Stimulated activated CD8-positive, alpha-beta memory T cell treated with anti-CD3 and anti-CD28 coated beads, Interleukin-15, amount 100 ng/mL, for 24 hours (primary cell): Measurements from ENCODE around the gene RAP2A.

Source experiments
- DNase-seq: peaks from one replicate; pipeline ENCODE4 v3.0.0-alpha.2; 2020; ENCODE audit warnings: low read depth

The RAP2A gene

DNA sequence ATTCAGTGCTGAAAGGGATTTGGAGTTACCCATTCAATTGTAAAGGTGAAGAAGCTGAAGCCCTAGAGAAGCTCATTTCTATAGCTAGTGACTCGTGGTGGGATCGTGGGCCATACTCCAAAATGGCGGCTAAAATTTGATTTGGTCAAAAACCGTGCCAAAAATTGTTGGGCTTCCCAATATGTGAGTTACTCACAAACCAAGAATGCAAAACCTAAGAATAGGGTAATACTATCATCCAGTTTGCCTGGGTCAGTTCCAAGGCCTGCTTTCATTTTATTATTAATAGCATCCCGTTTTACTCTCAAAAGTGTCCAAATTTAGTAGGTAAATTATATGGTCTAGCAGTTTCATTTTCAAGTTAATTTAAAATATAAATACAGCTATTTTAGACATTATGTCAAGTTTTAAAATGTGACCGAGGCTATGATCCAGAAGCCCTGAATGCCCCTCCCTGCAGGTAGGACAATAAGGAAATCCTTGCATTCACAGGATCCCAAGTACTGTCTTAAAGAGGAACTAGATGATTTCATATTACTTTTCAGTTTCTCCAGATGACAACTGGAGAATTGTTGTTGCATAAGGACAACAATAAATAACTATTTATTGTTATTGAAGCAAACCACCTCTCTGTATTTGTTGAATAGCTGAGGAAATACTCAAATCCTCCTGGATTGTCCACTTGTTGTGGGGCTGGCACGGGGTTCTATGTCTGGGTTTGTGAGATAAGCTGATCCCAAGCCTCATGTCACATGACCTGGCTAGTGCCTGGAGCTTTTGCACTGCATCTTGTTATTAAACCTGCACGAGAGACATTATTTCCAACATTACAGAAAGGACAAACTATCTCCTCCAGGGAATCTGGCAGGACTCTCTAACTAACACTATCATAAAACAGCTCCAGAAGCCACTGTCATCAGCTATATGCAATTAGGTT lies 11.6 kb upstream of the RAP2A start:
- DNase-seq = no peak

DNA sequence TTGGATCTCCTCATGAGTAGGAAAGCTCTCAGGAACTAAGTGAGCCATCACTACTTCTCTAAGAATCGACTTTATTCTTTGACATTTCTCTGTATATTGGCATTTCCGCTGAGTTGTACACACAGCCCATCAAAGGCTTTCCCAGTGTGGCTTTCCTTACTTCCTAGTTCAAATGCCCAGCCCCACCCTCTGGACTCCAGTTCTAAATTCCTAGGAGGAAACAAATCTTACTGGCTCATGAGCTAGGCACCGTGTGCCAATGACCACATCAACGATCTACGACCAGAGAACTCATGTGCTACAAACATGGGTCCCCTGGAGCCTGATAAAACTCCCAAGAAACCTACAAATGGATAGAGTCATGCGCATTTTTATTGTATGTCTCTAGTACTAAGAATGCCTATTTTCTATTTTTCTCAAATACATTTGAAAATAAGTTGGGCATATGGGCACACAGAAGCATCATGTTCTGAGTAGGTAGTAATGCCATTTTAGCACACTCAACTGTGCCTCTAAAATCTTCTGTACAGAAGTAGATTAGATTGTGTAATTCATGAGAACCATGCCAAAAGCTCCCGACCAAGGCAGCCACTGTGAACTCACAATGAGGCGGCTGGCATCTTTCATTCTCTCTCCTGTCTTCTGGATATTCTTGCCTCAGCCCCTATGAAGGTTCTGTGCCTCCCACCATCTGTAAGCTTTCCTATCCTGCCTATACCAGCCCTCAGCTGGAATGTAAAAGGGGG lies 10.5 kb upstream of the RAP2A start:
- DNase-seq = no peak

DNA sequence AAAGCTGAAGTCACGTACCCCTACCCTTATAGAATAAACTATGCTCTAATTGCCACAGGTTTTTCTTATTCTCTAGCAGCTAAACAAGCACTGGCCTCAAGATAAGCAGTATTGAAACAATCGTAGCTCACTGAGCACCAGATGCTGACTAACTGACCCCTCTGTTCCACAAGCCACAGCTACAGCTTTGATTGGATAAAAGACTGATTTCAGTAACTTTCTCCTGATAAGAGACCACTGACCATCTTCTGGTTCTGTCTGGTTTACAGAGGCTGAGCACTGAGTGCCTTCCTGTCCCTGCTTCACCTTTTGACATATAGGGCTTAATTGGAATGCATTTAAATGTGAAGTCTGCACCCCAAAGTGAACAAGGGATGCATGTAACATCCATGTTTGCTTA lies 8.4 kb upstream of the RAP2A start:
- DNase-seq = no peak

DNA sequence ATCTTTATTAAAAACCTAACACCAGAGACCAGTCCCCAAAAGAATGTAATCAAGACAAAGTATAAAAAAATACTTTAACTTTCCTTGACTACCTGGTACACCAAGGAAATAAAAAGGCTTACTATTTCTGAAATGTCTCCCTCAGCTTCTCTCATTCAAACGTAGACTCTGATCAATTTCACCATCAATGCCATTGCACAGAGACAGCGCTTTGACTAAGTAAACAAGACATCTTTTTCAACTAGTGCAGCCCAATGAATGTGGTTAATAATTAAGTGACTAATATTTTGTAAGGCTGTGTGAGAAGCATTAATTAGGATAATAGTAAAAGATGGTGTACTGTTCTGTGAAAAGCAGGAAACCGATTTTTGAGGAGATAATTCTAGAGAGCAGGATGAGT lies 7.3 kb upstream of the RAP2A start:
- DNase-seq = no peak

DNA sequence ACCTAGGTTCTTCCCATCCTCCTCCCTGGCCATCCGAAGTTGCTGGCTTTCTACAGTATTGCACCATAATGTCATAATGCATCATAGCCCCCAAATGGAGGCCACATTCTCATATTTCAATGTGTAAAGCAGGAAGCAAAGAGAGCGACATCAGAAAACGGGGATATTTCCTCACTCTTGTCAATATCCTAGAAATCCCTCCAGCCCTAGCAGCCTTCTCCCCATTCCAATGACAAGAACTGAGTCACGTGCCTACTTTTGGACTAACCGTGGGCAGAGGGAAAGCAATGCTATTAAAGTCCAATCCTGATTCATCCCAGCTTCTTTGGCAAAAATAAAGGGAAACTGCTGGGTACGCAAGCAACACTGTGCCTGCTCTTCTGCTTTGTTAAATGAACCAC lies 4.3 kb upstream of the RAP2A start:
- no peak for DNase-seq

DNA sequence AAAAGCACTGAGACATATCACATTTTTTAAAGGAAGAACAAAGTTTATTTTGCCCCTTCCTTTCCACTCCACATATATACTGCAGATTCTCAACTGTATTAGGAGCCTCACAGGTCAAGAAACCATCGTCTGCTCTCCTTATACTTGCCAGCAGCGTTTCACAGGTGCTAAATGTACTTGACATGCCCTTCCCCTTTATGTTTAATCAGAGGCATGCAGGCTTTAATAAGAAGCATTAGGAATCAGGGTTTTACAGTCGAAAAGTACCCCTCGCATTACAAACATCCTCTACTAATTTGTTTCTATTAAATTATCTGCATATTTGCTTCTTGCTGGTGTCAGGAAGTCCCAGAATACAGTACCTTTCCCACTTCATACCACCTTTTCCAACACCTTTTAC lies 3.7 kb upstream of the RAP2A start:
- no peak for DNase-seq

DNA sequence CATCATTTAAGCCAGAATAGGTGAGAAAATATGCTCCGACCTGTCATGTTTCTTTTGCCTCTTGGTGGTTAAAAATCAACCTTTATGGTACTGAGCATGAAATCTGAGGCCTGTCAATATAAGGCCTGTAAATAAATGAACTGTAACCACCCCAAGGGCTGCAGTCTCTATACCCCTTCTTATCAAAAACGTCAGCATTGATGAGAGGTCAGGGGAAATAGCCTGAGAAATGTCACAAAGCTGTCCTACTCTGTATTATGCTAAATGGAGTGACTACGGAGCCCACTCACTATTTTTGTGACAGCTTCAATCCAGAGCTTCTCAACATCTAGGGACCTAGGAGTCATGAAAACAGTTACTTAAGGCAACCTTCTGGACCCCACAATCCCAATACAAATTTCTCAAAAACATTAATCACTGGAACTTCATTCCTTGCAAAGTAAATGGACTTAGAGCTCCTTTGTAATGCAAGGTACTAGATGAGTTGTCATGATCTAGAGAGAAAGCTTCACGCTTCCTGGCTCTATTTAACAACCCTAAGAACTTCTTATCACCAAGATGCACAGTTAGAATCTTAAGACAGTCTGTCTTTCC lies 2.7 kb upstream of the RAP2A start:
- DNase-seq = no peak

DNA sequence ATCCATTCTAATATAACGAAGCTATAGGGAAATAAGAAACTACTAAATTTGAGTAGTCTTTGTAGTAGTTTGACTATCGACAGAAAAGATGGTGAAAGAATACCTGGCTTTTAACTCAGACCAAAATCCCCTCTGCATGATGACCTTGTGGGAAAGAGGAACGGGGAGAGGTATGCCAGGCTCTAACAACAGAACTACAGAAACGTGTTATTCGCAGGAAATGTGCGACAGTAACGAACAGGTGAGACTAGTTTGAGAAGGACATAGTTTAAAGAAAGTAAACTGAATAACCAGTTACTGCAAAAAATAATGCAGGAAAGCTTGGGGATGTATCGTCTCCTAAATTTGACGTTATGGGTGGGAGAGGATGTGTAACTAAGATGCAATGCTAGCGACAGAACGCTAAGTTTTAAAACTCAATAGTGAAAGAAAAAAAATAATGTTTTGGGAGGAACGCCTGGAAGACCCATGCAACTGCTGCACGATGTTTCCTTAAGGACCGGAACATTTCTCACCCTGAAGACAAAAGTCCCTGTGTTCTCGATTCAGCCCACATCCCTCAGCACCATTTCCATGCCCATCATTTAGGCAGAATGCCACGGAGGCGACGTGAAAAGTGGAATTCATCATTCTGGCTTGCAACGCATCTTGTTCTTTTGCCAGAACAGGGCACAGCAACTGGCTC lies 1.6 kb upstream of the RAP2A start:
- no peak for DNase-seq

DNA sequence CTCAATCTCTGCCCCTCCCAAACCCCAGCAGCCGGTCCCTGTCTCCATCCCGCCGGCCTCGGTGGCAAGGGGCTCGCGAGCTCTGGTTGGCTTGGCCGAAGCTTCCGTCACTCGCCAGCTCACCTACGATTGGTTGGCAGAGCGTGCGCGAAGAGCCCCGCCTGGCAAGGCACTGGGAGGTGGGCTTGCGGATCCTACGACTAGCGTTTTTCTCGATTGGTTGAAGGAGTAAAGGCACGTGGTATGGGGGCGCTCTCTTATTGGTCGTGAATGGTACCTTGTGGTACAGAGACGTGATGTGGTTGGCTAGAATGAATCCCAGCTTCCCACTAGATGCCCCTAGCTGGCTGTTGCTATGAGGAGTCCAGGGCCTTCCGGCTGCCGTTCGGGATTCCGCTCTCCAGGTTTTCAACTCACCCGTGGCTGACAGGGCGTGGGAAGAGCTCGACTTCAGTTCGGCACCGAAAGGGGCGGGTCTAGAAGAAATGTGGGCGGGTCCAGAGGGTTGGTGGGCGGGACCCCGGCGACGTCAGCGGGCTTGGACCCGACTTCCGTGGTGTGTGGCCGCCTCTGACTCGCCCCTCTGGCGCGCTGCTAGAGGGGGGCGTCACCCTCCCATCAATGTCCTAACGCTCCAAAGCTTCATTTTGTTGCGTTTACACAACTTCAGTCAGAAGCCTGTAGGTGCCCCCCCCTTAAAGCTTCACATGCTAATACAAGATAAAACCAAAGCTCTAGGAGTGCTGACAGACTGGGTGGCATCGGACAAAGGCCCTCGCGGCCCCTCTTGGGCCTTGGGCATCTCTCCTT lies 847 bp upstream of the RAP2A start:
- DNase-seq = peak; percentile 98

DNA sequence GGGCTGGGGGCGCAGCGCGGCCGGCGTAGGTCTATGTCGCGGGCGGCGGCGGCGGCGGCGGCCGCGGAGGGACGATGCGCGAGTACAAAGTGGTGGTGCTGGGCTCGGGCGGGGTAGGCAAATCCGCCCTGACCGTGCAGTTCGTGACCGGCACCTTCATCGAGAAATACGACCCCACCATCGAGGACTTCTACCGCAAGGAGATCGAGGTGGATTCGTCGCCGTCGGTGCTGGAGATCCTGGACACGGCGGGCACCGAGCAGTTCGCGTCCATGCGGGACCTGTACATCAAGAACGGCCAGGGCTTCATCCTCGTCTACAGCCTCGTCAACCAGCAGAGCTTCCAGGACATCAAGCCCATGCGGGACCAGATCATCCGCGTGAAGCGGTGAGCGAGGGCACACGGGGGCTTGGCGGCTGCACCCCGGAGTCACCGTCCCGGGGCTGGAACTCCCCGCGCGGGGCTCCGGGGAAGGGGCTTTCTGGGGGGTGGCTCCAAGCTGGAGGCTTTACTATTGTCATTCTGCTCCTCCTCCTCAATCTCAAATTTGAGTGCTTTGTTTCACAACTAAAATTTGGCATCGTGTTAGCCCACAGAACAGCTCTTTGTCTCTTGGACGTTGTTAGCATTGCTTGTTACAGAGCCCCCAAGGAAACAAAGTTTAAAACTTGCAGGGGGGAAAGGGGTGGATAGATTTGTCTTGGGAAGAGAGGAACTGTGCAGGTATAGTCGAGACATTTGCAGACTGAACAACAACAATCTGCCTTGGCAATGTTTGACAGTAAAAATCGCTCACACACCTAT lies 630 bp downstream of the RAP2A start:
- peak; percentile 13 for DNase-seq

DNA sequence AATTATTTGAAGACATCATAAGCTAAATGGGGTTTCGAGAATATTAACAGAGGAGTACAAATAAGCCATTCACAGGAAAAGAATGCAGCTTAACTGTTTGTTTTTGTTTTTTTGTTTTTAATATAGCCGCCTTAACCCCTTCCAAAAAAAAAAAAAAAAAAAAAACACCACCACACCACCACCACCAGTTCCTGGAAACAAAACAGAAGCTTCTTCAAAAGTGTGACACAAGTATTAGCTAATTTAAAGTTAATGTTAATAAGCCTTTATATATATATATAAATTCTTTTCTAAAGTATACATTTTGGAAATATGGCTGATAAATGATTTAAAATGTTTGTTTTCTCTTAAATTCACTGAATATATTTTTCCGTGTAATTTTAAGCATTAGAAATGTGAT lies 1.4 kb downstream of the RAP2A start:
- DNase-seq = no peak

DNA sequence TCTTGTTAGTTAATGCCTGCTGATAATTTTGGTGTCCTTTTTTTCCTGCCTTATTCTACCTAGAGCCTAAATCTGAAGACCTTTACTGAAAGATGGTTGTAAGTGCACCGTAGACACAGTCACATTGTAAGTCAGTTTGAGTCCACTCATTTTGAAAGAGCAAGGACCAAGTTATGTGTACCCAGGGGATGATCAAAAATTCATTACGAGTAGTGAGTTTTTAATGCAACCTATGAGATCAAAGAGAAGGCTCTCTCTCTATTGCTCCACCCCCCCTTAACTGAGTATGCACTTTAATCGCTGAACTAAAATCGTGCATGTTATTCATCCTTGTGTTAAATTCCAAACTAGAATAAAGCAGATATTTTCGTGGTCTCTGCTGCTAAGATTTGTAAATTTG lies 1.8 kb downstream of the RAP2A start:
- DNase-seq = no peak

DNA sequence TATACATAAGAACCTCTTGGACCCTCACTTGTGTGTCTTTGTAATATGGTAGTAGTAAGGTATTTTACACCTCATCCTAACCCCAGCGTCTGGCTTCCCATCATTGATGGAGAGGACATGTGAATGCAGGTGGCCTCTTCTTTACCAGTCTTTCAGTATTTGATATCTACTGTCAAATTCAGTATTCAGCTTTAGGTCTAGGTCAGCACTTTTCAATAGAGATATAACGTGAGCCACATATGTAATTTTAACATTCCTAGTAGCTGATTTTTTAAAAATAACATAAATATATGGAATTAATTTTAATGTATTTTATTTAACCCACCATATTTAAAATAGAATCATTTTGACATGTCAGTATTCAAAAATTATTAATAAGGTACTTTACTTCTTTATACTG lies 2.9 kb downstream of the RAP2A start:
- DNase-seq = no peak

DNA sequence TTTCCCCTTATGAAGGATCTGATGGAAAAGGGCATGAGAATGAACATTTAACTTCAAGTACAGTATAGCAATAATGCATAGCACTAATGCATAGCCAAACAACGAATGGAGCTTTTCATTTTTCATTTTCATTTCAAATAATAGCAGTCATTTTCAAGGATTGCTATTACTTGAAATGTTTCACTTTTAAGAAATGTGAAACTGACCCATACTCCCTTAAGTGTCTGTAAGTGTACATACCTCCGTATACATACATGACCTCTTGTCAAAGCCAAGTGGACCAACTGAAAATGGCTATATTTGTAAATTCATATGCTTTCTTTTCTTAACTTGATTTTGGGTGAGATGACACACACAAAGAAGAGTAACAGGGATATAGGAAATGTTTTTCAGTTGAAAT lies 3.8 kb downstream of the RAP2A start:
- DNase-seq = no peak

DNA sequence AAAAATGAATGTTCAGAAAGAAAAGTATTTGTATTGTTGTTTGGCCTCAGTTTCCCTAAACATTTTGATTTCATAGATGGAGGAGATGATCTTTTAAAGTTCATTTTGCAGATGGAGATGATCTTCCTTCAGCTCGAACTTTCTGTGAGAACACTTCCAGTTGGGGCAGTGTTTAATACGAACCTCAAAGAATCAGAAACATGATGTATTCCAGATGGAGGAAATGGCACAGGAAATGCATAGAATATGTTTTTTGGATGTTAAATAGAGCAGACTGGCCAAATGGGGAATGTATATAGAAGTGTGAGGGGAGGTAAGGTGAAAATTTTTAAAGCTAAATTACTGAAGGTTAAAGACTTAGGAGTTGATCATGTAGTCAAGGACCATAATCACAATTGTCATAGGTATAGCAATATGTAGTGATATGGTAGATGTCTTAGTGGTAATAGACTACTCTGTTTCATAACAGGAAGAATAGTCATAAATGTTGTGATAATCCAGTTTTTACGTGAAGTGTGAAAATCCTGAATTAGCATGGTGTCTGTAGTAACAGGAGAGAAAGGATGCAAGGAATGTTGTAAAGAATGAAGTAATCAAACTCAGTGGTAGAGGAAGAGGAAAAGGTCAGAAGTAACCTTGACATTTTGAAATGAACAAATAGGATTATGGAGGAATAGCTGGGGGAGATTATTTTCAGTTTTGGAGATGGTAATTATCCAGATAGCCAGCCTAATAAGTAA lies 5.1 kb downstream of the RAP2A start:
- DNase-seq = no peak

DNA sequence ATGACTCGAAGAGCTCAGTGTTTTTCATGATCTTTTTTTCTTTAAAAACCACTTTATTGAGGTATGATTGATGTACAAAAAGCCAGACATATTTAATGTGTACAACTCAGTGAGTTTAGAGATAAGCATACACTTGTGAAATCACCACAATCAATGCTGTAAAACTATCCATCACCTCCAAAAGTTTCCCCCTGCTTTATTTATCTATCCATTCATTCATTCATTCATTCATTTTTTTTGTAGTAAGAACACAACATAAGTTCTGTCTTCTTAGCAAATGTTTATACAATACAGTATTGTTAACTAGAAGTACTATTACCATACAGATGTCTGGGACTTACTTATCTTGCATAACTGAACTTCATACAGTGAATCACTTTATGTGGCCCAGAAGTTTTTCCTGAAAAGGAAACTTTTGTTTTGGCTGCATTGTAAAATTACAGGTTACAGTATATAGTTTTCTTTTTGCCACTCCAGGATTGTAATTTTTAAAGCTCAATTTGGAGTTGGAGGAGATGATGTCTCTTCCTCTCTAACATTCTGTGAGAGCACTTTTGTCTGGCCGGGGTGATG lies 6.7 kb downstream of the RAP2A start:
- DNase-seq = no peak

DNA sequence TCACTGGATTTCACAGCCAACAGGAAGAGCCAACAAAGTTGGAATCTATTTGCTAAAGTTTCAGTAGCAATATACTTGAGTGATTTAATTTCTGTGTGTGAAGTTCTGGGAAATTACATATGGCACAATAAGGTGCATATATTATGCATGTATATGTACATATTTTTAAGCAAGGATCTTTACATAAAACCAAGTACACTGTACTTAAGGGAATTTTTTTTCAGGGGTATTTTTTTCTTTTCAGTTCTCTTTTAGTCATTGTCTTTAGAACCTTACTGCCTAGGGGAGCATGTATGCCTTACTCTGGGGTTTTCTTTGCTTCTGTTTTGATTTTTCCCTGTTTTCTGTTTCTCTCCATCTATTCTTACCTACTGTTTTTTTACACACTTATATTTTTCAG lies 7.4 kb downstream of the RAP2A start:
- no peak for DNase-seq

DNA sequence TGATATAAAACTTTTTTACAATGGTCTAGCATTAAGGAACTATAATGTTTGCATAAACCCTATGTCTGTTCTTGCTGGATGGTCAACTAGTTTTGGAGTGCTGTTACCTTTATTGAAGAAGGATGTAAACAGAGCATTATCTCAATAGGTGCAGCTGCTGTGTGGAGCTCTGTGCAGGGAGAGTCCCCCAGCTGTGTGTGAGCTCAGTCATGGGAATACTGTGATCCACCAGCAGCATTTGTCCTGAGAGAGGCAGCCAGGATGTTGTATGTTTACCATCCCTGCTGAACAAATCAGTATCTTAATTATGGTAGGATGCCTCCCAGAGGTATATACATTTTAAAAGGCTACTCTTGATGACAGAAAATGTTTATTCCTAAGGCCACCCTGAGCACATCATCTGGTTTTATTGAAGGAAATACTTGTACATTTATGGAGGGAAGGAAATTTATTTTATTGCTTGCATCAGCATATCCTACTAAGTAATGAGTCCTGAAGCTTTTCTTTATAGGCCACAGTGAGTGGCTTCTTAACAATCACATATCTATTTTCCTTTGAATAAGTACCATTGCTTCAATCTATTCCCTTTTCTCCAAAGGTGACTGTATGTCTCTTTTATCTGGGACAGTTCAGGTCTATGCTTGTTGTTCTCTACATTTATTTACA lies 11.7 kb downstream of the RAP2A start:
- DNase-seq = no peak

DNA sequence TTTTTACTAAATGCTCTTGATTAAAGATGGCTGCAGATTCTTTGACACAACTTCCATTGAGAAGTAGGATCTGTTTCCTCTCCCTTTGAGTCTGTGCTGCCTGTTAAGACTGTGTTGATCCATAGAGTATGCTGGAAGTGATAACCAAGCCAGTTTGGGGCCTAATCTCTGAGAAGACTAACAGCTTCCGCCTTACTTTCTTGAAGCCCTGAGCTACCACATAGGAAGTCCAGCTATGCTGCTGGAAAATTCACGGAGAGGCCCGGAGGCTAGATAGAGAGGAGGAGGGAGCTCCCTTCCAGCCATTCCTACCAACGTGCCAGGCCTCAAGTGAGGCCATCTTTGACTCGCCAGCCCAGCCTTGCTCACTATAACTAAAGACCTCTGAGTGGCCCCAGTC lies 12.5 kb downstream of the RAP2A start:
- DNase-seq = no peak
